Stimulated activated CD8-positive, alpha-beta memory T cell treated with anti-CD3 and anti-CD28 coated beads, Interleukin-7, amount 100 ng/mL, for 24 hours (primary cell): ENCODE data around the gene CHRNA3.
"Not testable (repeated sequence)": the region's sequence is repeated elsewhere in the genome, so short reads cannot be mapped to it uniquely, and the experiment has no call there.

Experiments used
- DNase-seq: peaks from one replicate; pipeline ENCODE4 v3.0.0-alpha.2; 2020; ENCODE audit warnings: low read depth

Gene CHRNA3

DNA sequence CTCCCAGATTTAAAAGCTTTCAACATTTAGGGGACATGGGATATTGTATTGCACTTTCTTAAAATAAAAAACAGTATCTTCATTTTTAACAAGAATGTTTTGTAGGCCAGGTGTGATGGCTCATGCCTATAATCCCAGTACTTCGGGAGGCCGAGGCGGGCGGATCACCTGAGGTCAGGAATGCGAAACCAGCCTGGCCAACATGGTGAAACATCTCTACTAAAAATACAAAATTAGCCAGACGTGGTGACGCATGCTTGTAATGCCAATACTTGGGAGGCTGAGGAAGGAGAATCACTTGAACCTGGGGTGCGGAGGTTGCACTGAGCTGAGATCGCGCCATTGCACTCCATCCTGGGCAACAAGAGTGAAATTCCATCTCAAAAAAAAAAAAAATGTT is 60.6 kb downstream of the CHRNA3 start:
- DNase-seq = not testable (repeated sequence)

DNA sequence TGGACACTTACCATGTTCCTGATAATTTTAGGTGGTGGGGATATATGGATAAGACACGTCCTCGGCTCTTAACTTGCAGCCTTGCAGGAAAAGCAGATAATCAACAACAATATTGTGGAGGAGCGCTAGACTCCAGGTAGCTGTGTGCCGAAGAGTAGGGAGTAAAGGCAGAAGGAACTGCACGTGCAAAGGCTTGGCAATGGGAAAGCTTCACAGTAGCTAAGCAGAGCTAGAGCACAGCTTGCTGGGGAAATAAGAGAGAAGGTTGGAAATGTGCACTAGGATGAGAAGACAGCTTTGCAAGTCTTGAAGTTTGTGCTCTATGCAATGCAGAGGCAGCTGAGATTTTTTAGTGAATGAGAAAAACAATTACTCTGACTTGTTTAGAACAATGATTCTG is 68.2 kb downstream of the CHRNA3 start:
- DNase-seq = no peak

DNA sequence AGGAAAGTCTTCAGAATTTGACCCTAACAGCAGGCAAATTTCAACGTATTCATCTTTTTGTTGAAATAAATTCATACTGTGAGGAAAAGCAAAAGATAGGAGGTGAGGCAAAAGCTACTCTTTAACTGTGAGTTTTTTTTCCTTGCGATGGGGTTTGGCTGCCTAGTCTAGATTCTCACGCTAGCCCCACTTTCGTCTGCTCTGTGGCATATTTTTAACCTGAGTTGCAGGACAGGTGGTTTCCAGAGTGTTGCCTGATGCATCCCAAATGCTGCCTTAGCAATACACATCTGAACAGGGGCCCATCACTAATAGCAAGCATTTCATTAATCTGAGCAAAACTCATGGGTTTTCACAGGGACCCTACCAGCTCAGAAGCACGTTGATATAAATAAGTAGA is 68.9 kb downstream of the CHRNA3 start:
- DNase-seq = no peak

DNA sequence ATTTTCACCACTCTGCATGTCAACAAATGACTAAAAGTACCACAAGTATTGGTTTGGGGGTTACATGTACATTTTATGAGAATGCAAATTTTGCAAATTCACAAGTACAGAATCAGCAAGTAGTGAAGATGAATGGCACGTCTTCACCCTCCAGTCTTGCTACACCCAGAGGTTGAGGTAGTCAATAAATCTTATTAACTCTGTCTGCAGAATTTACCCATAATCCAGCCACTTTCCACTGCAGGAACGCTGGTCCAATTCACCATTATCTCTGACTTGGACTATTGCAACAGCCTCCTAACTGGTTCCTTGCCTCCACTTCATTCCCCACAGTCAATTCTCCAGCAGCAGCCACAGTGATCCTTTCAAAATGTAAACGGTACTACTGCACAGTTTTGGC is 70.0 kb downstream of the CHRNA3 start:
- DNase-seq = no peak

DNA sequence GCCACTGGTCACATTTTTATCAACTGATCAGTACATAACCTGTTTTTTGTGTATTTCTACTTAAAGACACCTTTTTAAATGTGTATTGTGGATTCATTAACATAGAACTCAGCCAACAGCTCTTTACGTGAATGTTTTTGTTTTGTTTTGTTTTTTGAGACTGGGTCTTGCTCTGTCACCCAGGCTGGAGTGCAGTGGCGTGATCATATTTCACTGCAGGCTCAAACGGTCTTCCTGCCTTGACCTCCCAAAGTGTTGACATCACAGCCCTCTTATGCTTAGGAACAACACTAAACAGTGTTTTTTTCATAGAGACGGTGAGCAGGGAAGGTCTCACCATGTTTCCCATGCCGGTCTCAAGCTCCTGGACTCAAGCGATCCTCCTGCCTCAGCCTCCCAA is 70.6 kb downstream of the CHRNA3 start:
- DNase-seq = no peak
